K562 (cell line): ENCODE measurements around the gene NSMF. TPM values are rescaled to one million over a fixed set of nuclear protein-coding genes. Genes with fewer than 3 reads are reported as not detected.

Experiments
- ATAC-seq: fragments of 200-7000 bp; cut with Tn5 transposase; 3 replicates; pipeline ENCODE4 v1.9.1; 2020; ENCODE audit warnings: moderate library complexity
- BruUV-seq: library from RNA; stranded (reverse); fragments of 400-500 nt; replicated peaks from 2 replicates; lab custom pipeline; 2021; lab: Mats Ljungman, UMichigan
- CTCF ChIA-PET: fragments of 300-600 bp; formaldehyde crosslinking; extraction: SDS; loops from one replicate; lab custom pipeline; 2021; ENCODE audit warnings: low intra/inter-chr PET ratio; lab: Yijun Ruan, JAX
- POLR2A ChIA-PET: fragments of 300-600, 350-650 bp; sonication (Branson Sonifier 250); formaldehyde crosslinking; extraction: SDS; loops from one replicate; lab custom pipeline; 2021; ENCODE audit warnings: antibody characterized with exemption, inconsistent platforms; lab: Yijun Ruan, JAX
- DNase-seq, 4 experiments: peaks; one replicate each; pipeline versions ENCODE4 v3.0.0 to v3.0.0-alpha.2; 2011 to 2018; ENCODE audit warnings: low spot score in 3 of 4, mixed read lengths in 3 of 4; ENCODE audit errors: extremely low read depth in 1 of 4
- FAIRE-seq: peaks from 2 replicates; lab custom pipeline; 2011; peaks lifted over from hg19 to GRCh38; lab: Jason Lieb, UNC
- H2AFZ ChIP-seq: 2 replicates; pipeline ENCODE4 v1.6.0; 2011; ENCODE audit warnings: low read depth, low read length, control low read depth, inconsistent platforms
- H3K27ac ChIP-seq: fragments of 200-600 bp; 3 replicates; pipeline ENCODE4 v1.8.0; 2011; ENCODE audit warnings: low read depth, mild to moderate bottlenecking, control low read depth, inconsistent platforms, low read length, moderate library complexity, mixed read lengths; ENCODE audit errors: extremely low read depth
- H3K27me3 ChIP-seq, 2 experiments: fragments of 300-600 bp in 1 of 2; 2 replicates in 1 of 2; 3 replicates in 1 of 2; pipeline versions ENCODE4 v1.6.0 to v1.8.0; 2011; ENCODE audit warnings: inconsistent platforms in 2 of 2, low read length in 2 of 2, mild to moderate bottlenecking in 1 of 2, mixed read lengths in 1 of 2, moderate library complexity in 1 of 2; ENCODE audit not compliant: control insufficient read depth in 2 of 2, insufficient read depth in 2 of 2
- H3K36me3 ChIP-seq: fragments of 300-600 bp; 3 replicates; pipeline ENCODE4 v1.8.0; 2011; ENCODE audit warnings: mild to moderate bottlenecking, low read length, inconsistent platforms; ENCODE audit not compliant: control insufficient read depth, insufficient read depth
- H3K4me1 ChIP-seq, 2 experiments: fragments of 200-600 bp in 1 of 2; replicated peaks in 1 of 2; 2 replicates in 1 of 2; 3 replicates in 1 of 2; pipeline versions ENCODE4 v1.5.1 to v1.8.0; 2011; ENCODE audit warnings: inconsistent platforms in 2 of 2, low read length in 2 of 2, mild to moderate bottlenecking in 1 of 2, mixed read lengths in 1 of 2, moderate library complexity in 1 of 2; ENCODE audit not compliant: control insufficient read depth in 2 of 2, insufficient read depth in 2 of 2
- H3K4me2 ChIP-seq: 2 replicates; pipeline ENCODE4 v1.6.1; 2011; ENCODE audit warnings: low read length, control low read depth, inconsistent platforms, mixed read lengths; ENCODE audit not compliant: insufficient read depth
- H3K4me3 ChIP-seq: fragments of 200-600 bp; sonication (generic), shearing (Covaris generic); 2 replicates; pipeline ENCODE4 v1.5.1; 2016; ENCODE audit warnings: control low read depth, inconsistent platforms
- H3K79me2 ChIP-seq: fragments of 200-600 bp; 3 replicates; pipeline ENCODE4 v1.8.0; 2011; ENCODE audit warnings: low read length, inconsistent platforms; ENCODE audit not compliant: control insufficient read depth, insufficient read depth
- H3K9ac ChIP-seq, 2 experiments: 2 replicates each; pipeline versions ENCODE4 v1.6.0 to v1.6.1; 2011; ENCODE audit warnings: low read depth in 2 of 2, low read length in 2 of 2, control low read depth in 1 of 2, inconsistent platforms in 1 of 2, mild to moderate bottlenecking in 1 of 2, mixed read lengths in 1 of 2; ENCODE audit not compliant: insufficient read depth in 1 of 2
- H3K9me1 ChIP-seq: one replicate; pipeline ENCODE4 v1.6.0; 2011; ENCODE audit warnings: inconsistent platforms, mild to moderate bottlenecking, low read length, moderate library complexity; ENCODE audit not compliant: control insufficient read depth, insufficient read depth
- H3K9me3 ChIP-seq: replicated peaks from 2 replicates; pipeline ENCODE4 v1.5.1; 2011; ENCODE audit warnings: low read depth, low read length, inconsistent platforms; ENCODE audit not compliant: control insufficient read depth, insufficient read depth
- H4K20me1 ChIP-seq: replicated peaks from 2 replicates; pipeline ENCODE4 v1.6.1; 2011; ENCODE audit warnings: low read length, inconsistent platforms, mixed read lengths; ENCODE audit not compliant: control insufficient read depth, insufficient read depth
- ELF1 ChIP-seq: fragments of 200-800 bp; sonication (Bioruptor generic); IDR thresholded peaks from 2 replicates; pipeline ENCODE4 v1.6.1; 2016; ENCODE audit warnings: missing genetic modification characterization, missing compliant biosample characterization
- HIVEP1 ChIP-seq: fragments of 250-450 bp; sonication (Bioruptor Pico); IDR thresholded peaks from 2 replicates; pipeline ENCODE4 v1.4.0; 2020; ENCODE audit warnings: mild to moderate bottlenecking
- HNRNPH1 ChIP-seq: fragments of 200-400 bp; formaldehyde crosslinking; optimal IDR thresholded peaks from 2 replicates; pipeline ENCODE3; 2017; ENCODE audit warnings: low read depth, mild to moderate bottlenecking, low read length, moderate library complexity
- POLR2G ChIP-seq: fragments of 200-400 bp; formaldehyde crosslinking; IDR thresholded peaks from 2 replicates; pipeline ENCODE4 v1.6.1; 2017; ENCODE audit warnings: low read depth, mild to moderate bottlenecking, antibody characterized with exemption, low read length, moderate library complexity
- WGBS: fragments of 100-300 bp; shearing (Covaris generic); methylation state at CpG from one replicate; pipeline ENCODE4 v1.1.6; 2016; ENCODE audit warnings: low coverage, mixed read lengths; ENCODE audit not compliant: insufficient coverage; ENCODE audit errors: missing lambda C conversion rate; 5-methylcytosine and 5-hydroxymethylcytosine counted together
- in situ Hi-C: fragments of 300-500 bp; cut with MboI; formaldehyde crosslinking; loops from 4 replicates; pipeline ENCODE4 v1.15.0; 2018; ENCODE audit warnings: inconsistent platforms, mixed read lengths
- intact Hi-C: fragments of 100-400 bp; cut with micrococcal nuclease; formaldehyde crosslinking; loops from 2 replicates; pipeline ENCODE4 v1.14.2; 2022
- polyA plus RNA-seq, 8 experiments: library from polyadenylated mRNA; depleted of rRNA in 4 of 8; stranded (reverse) in 5 of 8; unstranded in 3 of 8; fragments of >200 nt; fragmentation: Nextera tagmentation in 2 of 8; fragmentation: Illumina TruSeq in 1 of 8; extraction: Ambion mirVana in 2 of 8; extraction: Trizol in 1 of 8; gene quantifications; 2 replicates each; pipeline versions ENCODE4 v1.2.1 to v1.2.3, GENCODE V29; 2011 to 2014; ENCODE audit warnings: inconsistent platforms in 1 of 8, missing spikeins in 1 of 8
- total RNA-seq, 7 experiments: library from RNA; depleted of rRNA in 6 of 7; stranded (reverse); fragments of >200 nt in 6 of 7; fragmentation: Illumina TruSeq in 2 of 7; extraction: Trizol in 2 of 7; gene quantifications; 2 replicates each; pipeline versions ENCODE4 v1.2.1 to v1.2.3, GENCODE V29; 2011 to 2021; ENCODE audit warnings: low replicate concordance in 1 of 7

The NSMF gene
- total and polyA plus RNA-seq, 9 of the 15 experiments (the other 6 are each of a cell fraction or from before 2014, with no cell fraction given) = 0.20 to 82.7 (median 29.3) TPM

DNA sequence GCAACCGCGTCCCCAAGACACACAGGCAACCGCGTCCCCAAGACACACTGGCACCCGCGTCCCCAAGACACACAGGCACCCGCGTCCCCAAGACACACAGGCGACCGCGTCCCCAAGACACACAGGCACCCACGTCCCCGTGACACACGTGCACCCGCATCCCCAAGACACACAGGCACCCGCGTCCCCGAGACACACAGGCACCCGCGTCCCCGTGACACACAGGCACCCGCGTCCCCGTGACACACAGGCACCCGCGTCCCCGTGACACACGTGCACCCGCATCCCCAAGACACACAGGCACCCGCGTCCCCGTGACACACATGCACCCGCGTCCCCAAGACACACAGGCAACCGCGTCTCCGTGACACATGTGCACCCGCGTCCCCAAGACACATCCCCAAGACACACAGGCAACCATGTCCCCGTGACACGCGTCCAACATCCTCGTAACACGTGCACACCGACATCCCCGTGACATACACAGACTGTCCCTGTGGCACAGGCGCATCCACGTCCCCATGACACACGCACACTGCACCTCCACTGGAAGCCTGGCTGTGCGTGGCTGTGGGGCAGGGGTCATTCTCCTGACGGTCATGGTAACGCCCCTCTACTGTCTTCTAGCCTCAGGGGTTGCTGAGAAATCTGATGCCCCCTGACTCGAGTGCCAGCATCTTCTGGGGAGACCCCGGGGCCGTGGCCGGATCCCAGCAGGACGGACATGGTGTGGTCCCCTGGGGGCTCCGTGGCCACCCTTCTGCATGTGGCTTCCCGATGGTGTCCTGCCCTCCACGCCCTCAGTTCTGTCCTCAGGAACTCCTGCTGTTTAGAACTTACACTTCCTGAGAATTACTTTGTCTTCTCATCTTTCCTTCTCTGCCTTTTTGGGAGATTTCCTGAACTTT, 60.3 kb downstream of the NSMF start:
- ChIA-PET CTCF (no interaction called here), POLR2A (no interaction called here)
- 91% methylated on average over 33 of the region's 60 CpGs for WGBS
- in situ Hi-C loops (no loop called here), intact Hi-C loops (no loop called here)
- Histone ChIP-seq H3K9me3 (peaks cover 7% of the 10 kb centered on the region; the same call in 1 of the 2 replicates), H3K9ac (no peak overlapping the region), H3K79me2 (no peaks in the 10 kb centered on the region), H3K4me3 (no peak overlapping the region), H4K20me1 (no peaks in the 10 kb centered on the region), H3K27ac (no peak overlapping the region), H3K4me2 (no peak overlapping the region), H2AFZ (no peak overlapping the region), H3K4me1 (peaks cover 0 to 45% of the 10 kb centered on the region in 2 experiments; a peak in 2 of 5 replicates), H3K27me3 (no peaks in the 10 kb centered on the region), H3K9me1 (no peaks in the 10 kb centered on the region), H3K36me3 (no peaks in the 10 kb centered on the region)
- DNase-seq (no peak), FAIRE-seq (no peak), ATAC-seq (no peak)
- BruUV-seq = no TSS peak
- TF ChIP-seq HNRNPH1 (no peak), POLR2G (peak; percentile 60; the same call in 1 of the 2 replicates), HIVEP1 (CRISPR knock-in tag) (no peak), ELF1 (tag) (no peak)
